Stimulated activated CD4-positive, alpha-beta T cell treated with anti-CD3 and anti-CD28 coated beads, Interleukin-1b, Interleukin-23, amount 100 ng/mL, for 24 hours (primary cell): ENCODE measurements around the gene SAMD9.
"Not testable (repeated sequence)": the region's sequence is repeated elsewhere in the genome, so short reads cannot be mapped to it uniquely, and the experiment has no call there.

Experiments used
- DNase-seq, 4 experiments: peaks; one replicate each; pipeline ENCODE4 v3.0.0-alpha.2; 2020; ENCODE audit warnings: low read depth in 4 of 4, low spot score in 1 of 4

Gene SAMD9

GRCh38 chr7:93117852-93118530 is at the start of gene SAMD9:
Gene SAMD9 (minus strand): TSS chr7:93117979. CDS start chr7:93106097, 11,882 bp downstream.
- DNase-seq, result peak in 3 of 4 experiments; percentile 11 to 24 (median 17)

GRCh38 chr7:93165447-93165846 is 47.7 kb upstream of the SAMD9 start:
- DNase-seq, result no peak

DNA sequence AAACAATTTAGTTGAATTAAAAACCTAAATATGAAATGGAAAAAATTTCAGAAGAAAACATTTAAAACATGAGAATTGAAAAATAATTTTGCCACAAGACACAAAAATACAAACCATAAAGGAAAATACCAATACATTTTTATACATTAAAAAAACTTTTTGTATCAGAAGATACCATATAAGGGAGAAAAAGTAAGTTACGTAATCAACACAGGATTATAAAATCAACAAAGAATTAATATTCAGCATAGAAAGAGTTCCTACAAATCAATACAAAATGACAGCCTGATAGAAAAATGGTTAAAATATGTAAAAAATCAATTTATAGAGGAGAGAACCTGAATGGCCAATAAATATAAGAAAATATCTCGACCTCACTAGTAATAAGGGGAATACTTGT is 47.0 kb upstream of the SAMD9 start:
- DNase-seq, result no peak

- no peak for DNase-seq
Measured at GRCh38 chr7:93161181-93161762, 43.5 kb upstream of the SAMD9 start.

DNA sequence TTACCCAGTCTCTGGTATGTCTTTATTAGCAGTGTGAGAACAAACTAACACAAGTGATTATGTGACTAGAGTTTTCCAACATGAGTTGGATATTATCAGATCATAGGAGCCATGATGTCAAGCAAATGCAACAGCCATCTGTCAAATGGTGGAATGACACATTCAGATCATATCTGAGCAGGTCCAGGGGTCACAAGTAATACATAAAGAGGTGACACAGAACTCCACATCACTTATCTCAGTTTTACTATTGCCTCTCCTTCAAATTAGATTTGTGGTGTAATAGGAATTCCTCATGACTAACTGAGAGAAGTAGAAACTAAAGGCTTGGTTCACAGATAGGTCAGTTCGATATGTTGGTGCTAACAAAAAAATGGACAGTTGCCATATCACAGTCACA is 42.6 kb upstream of the SAMD9 start:
- no peak for DNase-seq

GRCh38 chr7:93159490-93159889 is 41.7 kb upstream of the SAMD9 start:
- no peak for DNase-seq

GRCh38 chr7:93156884-93157283 is 39.1 kb upstream of the SAMD9 start:
- DNase-seq, result no peak

DNA sequence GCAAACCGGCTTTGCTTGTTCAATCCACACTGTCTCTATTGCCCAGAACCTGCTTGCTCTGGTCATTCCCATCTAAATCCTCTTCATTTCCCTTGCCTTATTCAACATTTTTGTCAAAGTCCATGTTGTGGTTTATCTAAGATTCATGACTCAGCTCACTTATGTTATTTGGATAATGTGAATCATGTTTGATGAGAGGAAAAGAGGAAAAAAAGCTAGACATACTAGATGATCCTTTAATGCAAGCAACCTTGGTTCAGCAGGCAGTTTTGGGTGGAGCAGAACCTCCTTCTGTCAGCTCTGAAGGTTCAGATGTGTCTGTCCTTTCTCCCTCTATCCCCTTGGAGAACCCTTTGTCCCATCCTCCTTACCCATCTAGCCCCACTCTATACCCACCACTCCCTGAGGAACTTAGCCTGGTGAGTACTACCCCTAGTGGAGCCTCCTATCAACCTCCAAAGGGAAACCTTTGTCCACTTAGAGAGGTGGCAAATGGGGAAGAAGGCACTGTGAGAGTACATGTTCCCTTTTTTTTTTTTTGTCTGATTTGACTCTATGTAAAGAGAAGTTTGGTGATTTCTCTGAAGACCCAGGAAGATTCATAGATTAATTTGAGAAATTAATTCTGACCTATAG is 32.5 kb upstream of the SAMD9 start:
- no peak for DNase-seq

- no peak for DNase-seq
Measured at GRCh38 chr7:93148727-93149126, 30.9 kb upstream of the SAMD9 start.

DNA sequence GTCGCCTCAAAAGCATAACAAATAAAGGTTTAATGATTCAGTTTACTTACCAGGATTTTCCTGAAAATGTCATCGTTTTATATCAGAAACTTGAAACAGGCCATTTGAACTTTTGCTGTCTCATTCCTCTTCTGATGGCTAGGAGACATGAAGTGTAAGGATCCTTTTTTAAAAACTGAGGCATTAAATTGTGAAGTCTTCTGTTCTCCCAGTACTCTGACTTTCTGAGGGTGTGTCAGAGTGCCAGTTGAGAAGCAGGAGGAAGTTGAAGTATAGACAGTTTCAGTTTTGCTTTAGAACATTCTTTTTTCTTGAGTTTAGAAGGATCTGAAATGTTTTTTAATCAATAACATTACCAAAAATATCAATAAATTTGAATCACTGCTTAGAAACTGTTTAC is 30.4 kb upstream of the SAMD9 start, which contains the start of gene SAMD9L:
Gene SAMD9L, minus strand, starts transcription at position 242 of the 400 bp plus-strand sequence. CDS start 12,414 bp downstream, outside the sequence.
- no peak for DNase-seq

- peak in 3 of 4 experiments; percentile 2 to 12 (median 10) for DNase-seq
Measured at GRCh38 chr7:93147363-93147762, 29.6 kb upstream of the SAMD9 start.

DNA sequence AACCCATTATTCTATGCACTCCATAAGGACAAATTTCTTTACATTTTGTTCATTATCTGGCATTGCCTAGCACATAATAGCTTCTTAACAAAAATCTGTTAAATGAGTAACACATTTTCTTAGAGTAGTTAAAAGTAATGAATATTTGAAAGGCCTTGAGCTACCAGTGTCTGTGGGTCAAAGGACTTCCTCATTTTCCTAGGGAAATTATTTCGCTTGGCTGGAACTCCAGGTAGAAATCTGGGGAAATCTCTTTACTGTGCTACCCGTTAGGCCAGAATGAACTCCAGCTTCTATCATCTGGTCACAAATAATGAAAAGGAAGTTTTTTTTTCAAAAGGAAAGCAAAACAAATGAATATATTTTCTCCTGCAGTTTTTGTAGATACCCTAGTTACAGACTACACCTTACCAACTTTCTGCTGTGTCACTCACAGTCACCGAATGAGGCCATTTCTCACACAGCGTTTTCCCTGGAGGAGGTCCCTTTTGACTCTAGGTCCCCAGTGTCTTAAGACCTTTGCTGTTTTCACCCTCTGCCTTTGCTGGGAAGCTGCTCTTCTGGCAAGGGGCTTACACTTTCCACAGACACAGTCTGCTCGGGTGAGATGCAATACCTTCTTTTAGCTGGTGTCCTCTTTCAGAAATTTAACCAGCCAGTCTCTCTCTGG is 28.8 kb upstream of the SAMD9 start:
- DNase-seq, result no peak

GRCh38 chr7:93146036-93146435 is 28.3 kb upstream of the SAMD9 start:
- no peak for DNase-seq

DNA sequence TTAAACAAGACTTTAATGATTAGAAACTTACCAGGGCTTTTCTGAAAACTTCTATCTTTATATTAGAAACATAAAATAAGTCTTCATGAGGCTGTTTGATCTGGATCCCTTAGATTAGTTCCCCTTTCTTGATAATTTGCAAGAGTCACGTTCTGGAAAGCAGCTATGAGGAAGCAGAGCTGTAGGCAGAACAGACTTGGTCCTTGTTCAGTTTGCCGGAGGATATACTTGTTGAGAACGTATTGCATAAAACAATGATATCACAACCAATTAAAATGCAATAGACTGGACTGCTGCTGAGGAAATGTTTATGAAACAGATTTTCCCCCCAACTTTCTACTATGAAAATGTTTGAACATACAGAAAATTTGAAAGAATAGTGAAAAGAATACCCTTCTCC is 27.6 kb upstream of the SAMD9 start:
- DNase-seq, result no peak

DNA sequence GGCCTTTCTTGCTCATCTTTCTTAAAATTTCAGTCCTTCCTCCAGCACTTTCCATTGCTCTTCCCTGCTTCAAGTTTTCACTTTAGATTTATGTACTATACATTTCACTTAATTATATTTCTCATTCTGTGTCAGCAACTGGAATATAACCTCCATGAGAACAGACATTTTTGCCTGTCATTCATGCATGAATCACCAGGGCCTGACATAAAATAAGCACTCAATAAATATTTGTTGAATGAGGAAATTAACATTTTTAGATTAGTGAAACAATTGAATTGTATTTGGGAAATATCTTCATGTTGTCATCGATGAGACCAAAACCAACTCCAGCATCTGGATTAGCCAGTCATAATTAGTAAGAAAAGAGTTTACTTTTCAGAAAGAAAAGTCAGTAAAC is 24.3 kb upstream of the SAMD9 start:
- no peak for DNase-seq

GRCh38 chr7:93140582-93141191 is 22.9 kb upstream of the SAMD9 start:
- no peak for DNase-seq

GRCh38 chr7:93138576-93138975 is 20.8 kb upstream of the SAMD9 start:
- DNase-seq, result no peak

DNA sequence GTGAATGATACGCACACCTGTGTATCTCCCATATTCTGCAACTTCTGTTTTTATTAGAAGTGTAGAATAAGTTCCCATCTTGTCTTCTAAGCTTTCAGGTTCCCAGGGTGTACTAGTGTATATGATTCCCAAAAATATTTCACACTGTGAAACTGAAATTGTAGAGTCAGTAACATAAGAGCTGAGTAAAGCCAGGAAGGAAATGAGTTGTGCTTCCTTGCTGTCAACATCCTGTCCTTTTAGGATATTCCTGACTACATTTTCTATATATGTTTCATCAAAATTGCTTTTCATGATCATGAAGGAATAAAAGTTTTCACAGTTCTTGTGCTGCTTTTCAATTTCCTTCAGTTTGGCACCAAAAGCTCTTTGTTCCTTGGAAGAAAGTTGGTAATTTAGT is 15.2 kb upstream of the SAMD9 start:
- DNase-seq, result no peak

DNA sequence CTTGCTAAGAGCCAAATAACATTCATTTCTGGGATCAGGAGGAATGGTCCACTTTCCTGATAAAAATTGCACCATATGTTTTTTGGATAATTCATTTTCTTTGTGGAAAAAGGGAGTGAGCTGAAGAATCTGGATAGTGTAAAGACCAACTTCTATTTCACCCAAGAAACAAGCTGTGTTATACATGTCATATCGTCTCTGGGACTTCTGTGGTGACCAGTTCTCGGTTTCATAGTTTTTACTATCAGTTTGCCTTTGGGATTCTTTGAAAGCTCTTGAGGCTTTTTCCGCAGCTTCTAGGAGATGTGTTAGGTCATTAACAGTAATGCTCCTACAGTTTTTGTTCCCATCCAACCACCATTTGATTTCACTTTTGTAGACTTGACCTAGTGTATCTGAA is 14.4 kb upstream of the SAMD9 start:
- no peak for DNase-seq

GRCh38 chr7:93126954-93127353 is 9.2 kb upstream of the SAMD9 start:
- not testable (repeated sequence) for DNase-seq

DNA sequence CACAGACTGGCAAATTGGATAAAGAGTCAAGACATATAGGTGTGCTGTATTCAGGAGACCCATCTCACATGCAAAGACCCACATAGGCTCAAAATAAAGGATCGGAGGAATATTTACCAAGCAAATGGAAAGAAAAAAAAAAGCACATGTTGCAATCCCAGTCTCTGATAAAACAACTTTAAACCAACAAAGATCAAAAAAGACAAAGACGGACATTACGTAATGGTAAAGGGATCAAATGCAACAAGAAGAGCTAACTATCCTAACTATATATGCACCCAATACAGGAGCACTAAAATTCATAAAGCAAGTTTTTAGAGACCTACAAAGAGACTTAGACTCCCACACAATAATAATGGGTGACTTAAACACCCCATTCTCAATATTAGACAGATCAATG is 5.8 kb upstream of the SAMD9 start:
- not testable (repeated sequence) for DNase-seq
